OCI-LY7 (cell line): Measurements from ENCODE around the gene NDC1. TPM values are rescaled to one million over a fixed set of nuclear protein-coding genes. Genes with fewer than 3 reads are reported as not detected.

ENCODE experiments used
- BruUV-seq: library from RNA; stranded (reverse); fragments of 400-500 nt; replicated peaks from 2 replicates; lab custom pipeline; 2021; lab: Mats Ljungman, UMichigan
- CTCF ChIA-PET: fragments of 300-600 bp; sonication (Branson Sonifier 250); formaldehyde crosslinking; loops from one replicate; lab custom pipeline; 2022; ENCODE audit warnings: antibody characterized with exemption; ENCODE audit not compliant: unreplicated experiment; lab: Charles Lee
- POLR2A ChIA-PET: fragments of 300-600 bp; sonication (Branson Sonifier 250); formaldehyde crosslinking; loops from one replicate; lab custom pipeline; 2022; ENCODE audit warnings: antibody characterized with exemption; lab: Charles Lee
- DNase-seq: peaks from one replicate; pipeline ENCODE4 v3.0.0-alpha.2; 2015; ENCODE audit warnings: low spot score
- H2AFZ ChIP-seq: fragments of 200-600 bp; sonication (generic), shearing (Covaris generic); 2 replicates; pipeline ENCODE4 v1.6.1; 2014; ENCODE audit warnings: mild to moderate bottlenecking, antibody characterized with exemption, low read length, moderate library complexity
- H3K27ac ChIP-seq: fragments of 200-600 bp; sonication (generic); 2 replicates; pipeline ENCODE4 v1.5.1; 2014; ENCODE audit warnings: mixed run types, low read depth, mild to moderate bottlenecking, moderate library complexity, low read length, inconsistent platforms; ENCODE audit not compliant: poor library complexity, severe bottlenecking
- H3K36me3 ChIP-seq: fragments of 200-600 bp; sonication (generic); 2 replicates; pipeline ENCODE4 v1.6.1; 2014; ENCODE audit warnings: mild to moderate bottlenecking, antibody characterized with exemption, low read length, moderate library complexity, mixed read lengths; ENCODE audit not compliant: insufficient read depth
- H3K4me1 ChIP-seq: fragments of 200-600 bp; sonication (generic); 2 replicates; pipeline ENCODE4 v1.5.1; 2014; ENCODE audit warnings: mild to moderate bottlenecking, low read length; ENCODE audit not compliant: insufficient read depth, poor library complexity, severe bottlenecking
- H3K4me2 ChIP-seq: fragments of 200-600 bp; sonication (generic); 2 replicates; pipeline ENCODE4 v1.6.1; 2014; ENCODE audit warnings: mild to moderate bottlenecking, low read length
- H3K4me3 ChIP-seq: fragments of 200-600 bp; sonication (generic); 2 replicates; pipeline ENCODE4 v1.5.1; 2014; ENCODE audit warnings: mild to moderate bottlenecking, low read depth, low read length; ENCODE audit not compliant: poor library complexity, severe bottlenecking
- H3K79me2 ChIP-seq: fragments of 200-600 bp; sonication (generic); 2 replicates; pipeline ENCODE4 v1.6.1; 2016; ENCODE audit warnings: low read depth, mild to moderate bottlenecking, low read length, moderate library complexity, mixed read lengths; ENCODE audit not compliant: insufficient read depth
- H3K9me2 ChIP-seq: fragments of 200-600 bp; sonication (generic); 2 replicates; pipeline ENCODE4 v1.6.1; 2016; ENCODE audit warnings: mild to moderate bottlenecking, low read length, mixed read lengths; ENCODE audit not compliant: insufficient read depth
- H3K9me3 ChIP-seq: fragments of 200-600 bp; sonication (generic); 2 replicates; pipeline ENCODE4 v1.6.1; 2014; ENCODE audit warnings: mild to moderate bottlenecking, mixed run types, low read length, mixed read lengths
- H4K20me1 ChIP-seq: fragments of 200-600 bp; sonication (generic); 2 replicates; pipeline ENCODE4 v1.6.1; 2014; ENCODE audit warnings: mild to moderate bottlenecking, antibody characterized with exemption, low read length, moderate library complexity, mixed read lengths; ENCODE audit not compliant: insufficient read depth
- CTCF ChIP-seq: fragments of 200-600 bp; sonication (generic); conservative IDR thresholded peaks from 2 replicates; pipeline ENCODE4 v1.5.1; 2014; ENCODE audit warnings: mild to moderate bottlenecking, antibody characterized with exemption, low read length, moderate library complexity, mixed read lengths
- EZH2phosphoT487 ChIP-seq: fragments of 200-600 bp; sonication (generic); IDR thresholded peaks from 2 replicates; pipeline ENCODE4 v1.6.1; 2018; ENCODE audit warnings: low read depth, borderline replicate concordance, mild to moderate bottlenecking, mixed run types, antibody characterized with exemption, low read length, moderate library complexity, mixed read lengths
- intact Hi-C: fragments of 100-400 bp; cut with micrococcal nuclease; formaldehyde crosslinking; loops from one replicate; pipeline ENCODE4 v1.10.0; 2022; ENCODE audit not compliant: unreplicated experiment
- total RNA-seq, 2 experiments: library from RNA; depleted of rRNA in 1 of 2; stranded (reverse); fragments of >200 nt in 1 of 2; shearing (Covaris generic) in 1 of 2; gene quantifications; 2 replicates each; pipeline ENCODE4 v1.2.3, GENCODE V29; 2014 to 2022

Gene NDC1
- total RNA-seq, 2 experiments from 2014 or later: 51.8 to 71.5 TPM

DNA sequence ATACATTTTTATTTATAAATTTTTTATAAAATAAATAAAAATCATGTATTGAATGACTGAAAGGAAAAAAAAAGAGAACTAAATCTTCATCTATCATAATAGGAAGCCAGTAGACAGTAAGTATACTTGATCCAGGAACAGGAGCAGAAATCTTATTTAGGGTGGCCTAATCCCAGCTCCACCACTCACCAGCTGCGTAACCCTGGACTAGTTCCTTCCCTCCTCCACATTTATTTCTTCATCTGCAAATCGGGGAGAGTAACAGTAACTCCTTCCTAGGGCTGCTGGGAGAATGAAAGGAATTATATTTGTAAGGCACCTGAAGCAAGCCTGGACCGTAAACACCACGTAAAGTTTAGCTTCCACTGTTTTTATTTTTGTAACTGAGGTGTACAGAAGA lies 117.0 kb downstream of the NDC1 start:
- BruUV-seq: no TSS peak
- POLR2A ChIA-PET: interaction anchor here (0.7 kb wide), 2 partner anchors 54 to 210 kb away, joined by 3 read pairs; no protein-coding TSS in a partner anchor

DNA sequence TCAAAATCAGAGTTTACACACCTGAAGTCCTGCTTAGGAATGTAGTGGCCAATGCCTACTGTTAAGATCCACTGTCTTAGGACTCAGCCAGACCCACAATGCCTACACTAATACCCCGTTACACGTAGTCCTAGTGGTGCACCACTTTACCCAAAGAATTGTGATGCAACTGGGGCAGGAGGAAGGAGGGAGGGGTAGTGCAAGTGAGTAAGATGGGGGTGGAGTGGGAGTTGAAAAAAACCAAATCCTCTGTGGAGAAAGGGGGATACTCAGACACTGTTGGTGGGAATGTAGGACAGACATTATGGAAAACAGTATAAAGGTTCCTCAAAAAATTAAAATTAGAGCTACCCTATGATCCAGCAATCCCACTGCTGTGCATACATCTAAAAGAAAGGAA lies 118.6 kb downstream of the NDC1 start:
- ChIA-PET CTCF (no interaction called here), POLR2A (no interaction called here)
- Histone ChIP-seq H3K9me2 (no peaks in the 10 kb centered on the region), H3K4me2 (no peak overlapping the region), H4K20me1 (no peaks in the 10 kb centered on the region), H3K27ac (no peak overlapping the region), H2AFZ (no peak overlapping the region), H3K79me2 (no peaks in the 10 kb centered on the region), H3K36me3 (no peaks in the 10 kb centered on the region), H3K4me1 (no peaks in the 10 kb centered on the region), H3K9me3 (no peaks in the 10 kb centered on the region), H3K4me3 (no peak overlapping the region)
- intact Hi-C loops: no loop called here
- no peak for DNase-seq
- BruUV-seq: no TSS peak
- TF ChIP-seq CTCF (no peak), EZH2phosphoT487 (no peak)

More for the DNA sequence above, 117.0 kb downstream of the NDC1 start:
- H3K4me3 ChIP-seq: no peak overlapping the region
- no peaks in the 10 kb centered on the region for H3K36me3 ChIP-seq
- intact Hi-C loops: no loop called here
- CTCF ChIA-PET: no interaction called here
- no peak overlapping the region for H3K4me2 ChIP-seq
- H4K20me1 ChIP-seq: no peaks in the 10 kb centered on the region
- no peaks in the 10 kb centered on the region for H3K79me2 ChIP-seq
- no peak for DNase-seq
- no peak overlapping the region for H2AFZ ChIP-seq
- no peaks in the 10 kb centered on the region for H3K9me2 ChIP-seq
- H3K27ac ChIP-seq: no peak overlapping the region
- H3K4me1 ChIP-seq: no peaks in the 10 kb centered on the region
- no peak for TF ChIP-seq CTCF
- no peak for TF ChIP-seq EZH2phosphoT487
- H3K9me3 ChIP-seq: no peaks in the 10 kb centered on the region

DNA sequence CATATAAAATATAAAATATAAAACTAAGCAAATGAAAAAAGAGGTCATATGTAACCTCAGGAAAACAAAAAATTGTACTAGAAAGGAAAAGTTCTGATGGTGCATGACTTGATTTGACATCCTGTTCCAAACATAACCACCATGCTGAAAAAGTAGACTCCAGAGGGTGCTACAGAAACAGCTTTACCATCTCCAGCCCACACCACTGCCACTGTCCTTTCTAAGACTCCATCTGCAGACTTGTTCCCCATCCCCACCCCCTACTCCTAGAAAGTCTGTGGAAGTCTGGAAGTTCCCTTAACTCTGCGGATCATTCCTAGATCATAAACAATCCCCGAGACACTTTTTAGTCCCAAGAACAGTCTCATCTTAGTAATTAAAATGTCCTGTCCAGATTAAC lies 119.7 kb downstream of the NDC1 start:
- no TSS peak for BruUV-seq
- ChIA-PET CTCF (interaction anchor here (0.6 kb wide), 1 partner anchor 50 kb away, joined by 3 read pairs; no protein-coding TSS in a partner anchor), POLR2A (no interaction called here)
- TF ChIP-seq CTCF: no peak
- TF ChIP-seq EZH2phosphoT487: no peak
- DNase-seq: no peak
- H3K79me2 ChIP-seq: no peaks in the 10 kb centered on the region
- no peaks in the 10 kb centered on the region for H4K20me1 ChIP-seq
- H3K4me3 ChIP-seq: no peak overlapping the region
- H2AFZ ChIP-seq: no peak overlapping the region
- H3K27ac ChIP-seq: no peak overlapping the region
- no peaks in the 10 kb centered on the region for H3K4me1 ChIP-seq
- H3K9me3 ChIP-seq: no peaks in the 10 kb centered on the region
- H3K36me3 ChIP-seq: no peaks in the 10 kb centered on the region
- H3K4me2 ChIP-seq: no peak overlapping the region
- intact Hi-C loops: no loop called here
- H3K9me2 ChIP-seq: no peaks in the 10 kb centered on the region
